GM18858 (cell line): ENCODE measurements around the gene PKD2.
"Not testable (repeated sequence)": the region's sequence is repeated elsewhere in the genome, so short reads cannot be mapped to it uniquely, and the experiment has no call there.

ENCODE experiments used
- ATAC-seq: cut with Tn5 transposase; IDR thresholded peaks from one replicate; pipeline ENCODE4 v1.9.1; 2021; ENCODE audit not compliant: unreplicated experiment

PKD2 gene

GRCh38 chr4:88025868-88026661 lies 18.6 kb downstream of the PKD2 start:
- ATAC-seq, result not testable (repeated sequence)

- ATAC-seq, result no peak
Observed at GRCh38 chr4:88027611-88028608, 20.5 kb downstream of the PKD2 start.

GRCh38 chr4:88028946-88029345 lies 21.5 kb downstream of the PKD2 start:
- no peak for ATAC-seq

DNA sequence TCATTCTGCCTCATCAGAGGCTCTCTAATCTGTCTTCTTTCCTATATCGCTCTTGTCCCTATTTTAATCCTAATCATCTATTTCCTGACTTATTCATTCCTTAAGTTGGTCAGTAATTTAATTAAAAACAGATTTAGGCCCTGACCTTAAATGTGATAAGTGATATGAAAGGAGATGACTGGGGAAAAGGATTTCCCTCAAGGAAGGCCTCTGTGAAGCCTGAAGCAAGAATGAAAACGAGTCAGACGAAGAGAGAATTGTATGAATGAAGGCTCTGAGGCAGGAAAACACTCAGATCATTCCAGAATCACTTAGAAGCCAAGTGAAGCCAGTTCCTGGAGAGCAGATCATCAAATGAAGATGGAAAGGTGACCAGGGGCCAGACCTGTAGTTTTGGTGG lies 22.1 kb downstream of the PKD2 start:
- no peak for ATAC-seq

- no peak for ATAC-seq
Observed at GRCh38 chr4:88030565-88031310, 23.3 kb downstream of the PKD2 start.

DNA sequence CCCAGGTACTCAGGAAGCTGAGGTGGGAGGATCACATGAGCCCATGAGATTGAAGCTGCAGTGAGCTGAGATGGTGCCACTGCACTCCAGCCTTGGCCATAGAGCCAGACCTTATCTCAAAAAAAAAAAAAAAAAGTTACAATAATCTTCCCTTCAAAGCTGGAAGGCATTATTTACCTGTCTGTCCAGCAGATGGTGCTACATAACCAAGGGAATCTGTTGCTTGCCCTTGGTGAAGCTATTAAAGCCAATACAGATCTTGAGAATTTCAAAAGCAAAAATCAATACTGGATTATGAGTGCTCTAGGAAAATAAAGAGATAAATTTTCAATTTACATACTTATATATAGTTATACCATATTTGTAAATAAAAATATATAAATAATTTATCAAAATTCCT lies 25.9 kb downstream of the PKD2 start:
- ATAC-seq, result peak; percentile 72

- no peak for ATAC-seq
Observed at GRCh38 chr4:88035292-88035691, 27.9 kb downstream of the PKD2 start.

- no peak for ATAC-seq
Observed at GRCh38 chr4:88037447-88037846, 30.0 kb downstream of the PKD2 start.

DNA sequence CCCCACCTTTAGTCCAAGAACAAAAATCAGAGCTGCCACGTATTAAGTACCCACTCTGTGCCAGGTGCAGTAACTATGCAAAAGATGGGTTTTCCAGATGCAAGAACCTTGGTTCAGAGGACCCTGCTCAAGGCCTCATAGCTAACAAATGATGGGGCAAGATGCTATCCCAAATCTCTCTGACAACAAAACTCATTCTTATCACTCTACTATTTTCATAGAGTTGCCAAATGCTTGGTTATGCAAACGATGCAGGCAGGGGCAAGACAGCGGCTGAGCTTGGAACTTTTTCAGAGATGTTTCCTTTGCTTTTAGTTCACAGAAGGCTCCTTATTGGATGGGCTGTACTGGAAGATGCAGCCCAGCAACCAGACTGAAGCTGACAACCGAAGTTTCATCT lies 30.5 kb downstream of the PKD2 start:
- no peak for ATAC-seq

GRCh38 chr4:88040707-88041106 lies 33.3 kb downstream of the PKD2 start:
- ATAC-seq, result no peak

- ATAC-seq, result no peak
Observed at GRCh38 chr4:88041626-88042025, 34.2 kb downstream of the PKD2 start.

GRCh38 chr4:88043001-88043400 lies 35.6 kb downstream of the PKD2 start:
- no peak for ATAC-seq

GRCh38 chr4:88043586-88044340 lies 36.3 kb downstream of the PKD2 start:
- ATAC-seq, result no peak

GRCh38 chr4:88045021-88045420 lies 37.6 kb downstream of the PKD2 start:
- no peak for ATAC-seq

DNA sequence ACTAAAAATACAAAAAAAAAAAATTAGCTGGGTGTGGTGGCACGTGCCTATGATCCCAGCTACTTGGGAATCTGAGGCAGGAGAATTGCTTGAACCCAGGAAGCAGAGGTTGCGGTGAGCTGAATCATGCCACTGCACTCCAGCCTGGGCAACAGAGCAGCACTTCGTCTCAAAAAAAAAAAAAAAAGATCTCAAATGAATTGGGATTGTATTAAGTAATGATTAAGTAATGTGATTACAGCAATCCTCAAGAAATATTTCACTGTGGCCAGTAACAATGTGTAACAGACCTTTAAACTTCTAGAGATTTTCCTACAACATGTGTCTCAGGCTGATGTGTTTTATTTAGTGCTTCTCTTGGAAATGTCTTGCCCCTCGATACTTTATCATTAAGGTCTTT lies 46.8 kb downstream of the PKD2 start:
- ATAC-seq, result no peak

DNA sequence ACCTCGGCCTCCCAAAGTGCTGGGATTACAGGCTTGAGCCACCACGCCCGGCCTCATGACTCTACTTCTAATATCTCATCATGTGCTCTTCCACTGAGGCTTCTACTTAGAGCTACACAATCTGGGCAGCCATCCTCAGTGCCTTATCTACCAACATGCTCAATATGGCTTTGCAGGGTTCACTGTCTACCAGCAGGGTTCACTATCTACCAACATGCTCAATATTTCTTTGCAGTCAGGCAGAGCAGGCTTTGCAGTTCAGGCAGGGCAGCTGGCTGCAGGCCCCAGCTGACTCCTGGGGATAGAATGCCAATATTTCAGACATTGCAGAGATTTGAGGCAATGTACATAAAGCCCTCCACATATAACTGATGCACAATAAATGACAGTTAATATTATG lies 47.5 kb downstream of the PKD2 start:
- no peak for ATAC-seq

DNA sequence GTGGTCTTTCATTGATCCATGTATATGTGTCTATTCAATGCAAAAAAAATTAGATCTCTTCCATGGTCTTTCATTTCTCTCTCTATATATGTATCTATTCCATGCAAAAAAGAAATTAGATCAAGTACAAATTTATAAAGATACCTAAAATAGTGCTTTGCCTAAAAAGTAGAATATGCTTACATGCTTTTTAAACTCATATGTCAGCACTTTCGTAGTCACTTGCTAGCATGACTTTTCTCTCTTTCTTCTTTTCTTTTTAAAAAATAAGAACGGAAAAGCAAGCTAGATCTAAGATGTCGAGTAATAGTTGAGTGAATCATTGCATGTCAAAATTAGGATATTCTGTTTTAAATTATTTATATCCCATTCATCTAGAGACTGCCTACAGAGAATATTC lies 50.9 kb downstream of the PKD2 start:
- ATAC-seq, result no peak

DNA sequence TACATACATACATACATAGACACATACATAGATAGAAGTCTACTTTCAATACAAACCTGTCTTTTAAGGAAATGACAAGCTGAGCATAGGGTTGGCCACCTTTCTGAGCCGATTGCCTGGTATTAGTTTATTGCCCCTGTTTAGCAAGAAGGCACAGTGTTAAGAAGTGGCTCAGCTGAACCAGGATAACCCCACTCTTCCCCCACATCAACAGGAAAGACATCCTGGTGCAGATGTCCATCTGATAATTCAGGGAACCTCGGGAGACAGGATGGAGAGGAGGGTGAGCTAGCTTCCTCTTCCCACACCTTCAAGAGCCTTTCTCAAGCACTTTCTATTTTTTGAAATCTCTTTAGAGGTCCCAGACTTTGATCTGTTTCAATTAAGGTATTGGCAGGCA lies 52.3 kb downstream of the PKD2 start:
- no peak for ATAC-seq

- ATAC-seq, result no peak
Observed at GRCh38 chr4:88060431-88060830, 53.0 kb downstream of the PKD2 start.

DNA sequence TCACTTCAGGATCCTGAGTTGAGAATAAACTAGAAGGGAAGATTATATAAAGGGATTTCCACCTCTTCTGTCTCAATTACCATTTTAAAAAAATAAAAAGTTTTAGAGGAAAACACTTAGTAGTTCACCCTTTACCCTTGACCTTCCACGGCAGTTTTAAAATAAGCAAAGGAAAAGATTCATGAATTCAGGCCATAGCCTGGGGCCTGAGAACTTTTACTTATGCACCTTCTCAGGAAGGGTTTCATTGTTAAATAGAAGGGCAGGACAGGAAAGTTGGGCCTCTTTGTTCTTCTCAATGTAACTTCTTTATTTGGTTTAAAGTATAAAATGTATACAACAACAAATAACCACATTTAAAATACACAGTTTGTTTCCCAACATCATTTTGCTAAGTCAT lies 54.9 kb downstream of the PKD2 start:
- no peak for ATAC-seq

DNA sequence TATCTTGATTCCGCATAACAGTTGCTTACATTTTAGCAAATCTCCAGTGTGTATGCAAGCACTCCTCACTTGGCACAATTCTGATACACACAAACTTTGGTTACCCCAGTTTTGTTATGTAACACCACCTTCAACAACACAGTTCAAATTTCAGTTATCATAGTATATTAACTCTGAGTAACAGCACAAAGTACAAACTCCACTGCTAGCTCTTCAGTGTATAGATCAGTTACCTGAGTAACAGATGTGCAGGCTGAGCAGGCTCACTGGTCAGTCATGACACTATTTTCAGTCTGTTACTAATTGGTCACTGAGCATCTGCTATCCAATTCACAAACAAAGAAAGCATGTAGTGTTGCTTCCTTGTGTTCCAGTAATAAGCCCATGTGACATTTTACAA lies 55.4 kb downstream of the PKD2 start:
- no peak for ATAC-seq
